WTC11 (cell line): ENCODE results near the gene SOX6. TPM values are rescaled to one million over a fixed set of nuclear protein-coding genes. Genes with fewer than 3 reads are reported as not detected.
"Not testable (repeated sequence)": the region's sequence is repeated elsewhere in the genome, so short reads cannot be mapped to it uniquely, and the experiment has no call there.

Source experiments
- ATAC-seq: fragments of 200-7000 bp; cut with Tn5 transposase; 2 replicates; pipeline ENCODE4 v1.10.0; 2021; ENCODE audit warnings: mild to moderate bottlenecking, moderate library complexity
- CTCF ChIA-PET: fragments of 300-600 bp; sonication (Branson Sonifier 250); formaldehyde crosslinking; loops from one replicate; lab custom pipeline; 2021; ENCODE audit warnings: antibody characterized with exemption; lab: Charles Lee
- POLR2A ChIA-PET: fragments of 350-600 bp; sonication (Branson Sonifier 250); formaldehyde crosslinking; loops from one replicate; lab custom pipeline; 2021; ENCODE audit warnings: antibody characterized with exemption; lab: Charles Lee
- DNase-seq: peaks from one replicate; pipeline ENCODE4 v3.0.0; 2021; ENCODE audit warnings: low spot score
- H3K27ac Mint-ChIP-seq: 2 replicates; pipeline ENCODE4 v1.8.0; 2021; ENCODE audit warnings: mixed read lengths
- H3K27me3 Mint-ChIP-seq: 2 replicates; pipeline ENCODE4 v1.8.0; 2021; ENCODE audit warnings: low read depth, mild to moderate bottlenecking, moderate library complexity, mixed read lengths
- H3K36me3 Mint-ChIP-seq: 2 replicates; pipeline ENCODE4 v1.8.0; 2021; ENCODE audit warnings: mixed read lengths
- H3K4me1 Mint-ChIP-seq: 2 replicates; pipeline ENCODE4 v1.8.0; 2022; ENCODE audit warnings: mixed read lengths
- H3K4me3 Mint-ChIP-seq: 2 replicates; pipeline ENCODE4 v1.8.0; 2021; ENCODE audit warnings: mild to moderate bottlenecking, moderate library complexity, mixed read lengths
- H3K9me3 Mint-ChIP-seq: 2 replicates; pipeline ENCODE4 v1.8.0; 2021; ENCODE audit warnings: mixed read lengths
- AFF4 ChIP-seq: sonication (generic); formaldehyde crosslinking; IDR thresholded peaks from 2 replicates; pipeline ENCODE4 v1.8.1; 2023; ENCODE audit warnings: mild to moderate bottlenecking, missing genetic modification reagents, borderline replicate concordance
- CTCF ChIP-seq: fragments of 200-600 bp; IDR thresholded peaks from 2 replicates; pipeline ENCODE4 v1.8.0; 2022; ENCODE audit warnings: antibody characterized with exemption
- ELF4 ChIP-seq: sonication (generic); formaldehyde crosslinking; IDR thresholded peaks from 2 replicates; pipeline ENCODE4 v1.8.1; 2022; ENCODE audit warnings: low read depth, mild to moderate bottlenecking, moderate library complexity, missing genetic modification reagents
- EMX1 ChIP-seq: fragments of 250-450 bp; sonication (Bioruptor Pico); IDR thresholded peaks from 2 replicates; pipeline ENCODE4 v1.8.0; 2021; ENCODE audit warnings: mild to moderate bottlenecking
- ERG ChIP-seq: fragments of 250-450 bp; sonication (Bioruptor Pico); IDR thresholded peaks from 2 replicates; pipeline ENCODE4 v1.8.0; 2021; ENCODE audit warnings: mild to moderate bottlenecking
- ESRRA ChIP-seq: sonication (generic); formaldehyde crosslinking; IDR thresholded peaks from 2 replicates; pipeline ENCODE4 v1.8.1; 2022; ENCODE audit warnings: mild to moderate bottlenecking, missing genetic modification reagents, borderline replicate concordance
- FOXK1 ChIP-seq: sonication (generic); formaldehyde crosslinking; IDR thresholded peaks from 2 replicates; pipeline ENCODE4 v1.8.0; 2022; ENCODE audit warnings: mild to moderate bottlenecking, moderate library complexity, missing genetic modification reagents
- FOXP4 ChIP-seq: sonication (generic); formaldehyde crosslinking; IDR thresholded peaks from 2 replicates; pipeline ENCODE4 v1.8.0; 2022; ENCODE audit warnings: mild to moderate bottlenecking, missing genetic modification reagents
- HMGXB4 ChIP-seq: sonication (generic); formaldehyde crosslinking; IDR thresholded peaks from 2 replicates; pipeline ENCODE4 v1.8.1; 2023; ENCODE audit warnings: mild to moderate bottlenecking, moderate library complexity, missing genetic modification reagents
- JUN ChIP-seq: sonication (generic); formaldehyde crosslinking; IDR thresholded peaks from 2 replicates; pipeline ENCODE4 v1.8.0; 2023; ENCODE audit warnings: mild to moderate bottlenecking, missing genetic modification reagents
- PREB ChIP-seq: sonication (generic); formaldehyde crosslinking; IDR thresholded peaks from 2 replicates; pipeline ENCODE4 v1.8.1; 2022; ENCODE audit warnings: mild to moderate bottlenecking, missing genetic modification reagents, moderate library complexity, borderline replicate concordance
- SMAD4 ChIP-seq: sonication (generic); formaldehyde crosslinking; IDR thresholded peaks from 2 replicates; pipeline ENCODE4 v1.8.0; 2022; ENCODE audit warnings: mild to moderate bottlenecking, missing genetic modification reagents
- TEAD1 ChIP-seq: sonication (generic); formaldehyde crosslinking; IDR thresholded peaks from 2 replicates; pipeline ENCODE4 v1.8.0; 2022; ENCODE audit warnings: mild to moderate bottlenecking, missing genetic modification reagents
- TP53 ChIP-seq: sonication (generic); formaldehyde crosslinking; IDR thresholded peaks from 2 replicates; pipeline ENCODE4 v1.8.1; 2023; ENCODE audit warnings: mild to moderate bottlenecking, missing genetic modification reagents
- ZNF396 ChIP-seq: fragments of 250-450 bp; sonication (Bioruptor Pico); IDR thresholded peaks from 2 replicates; pipeline ENCODE4 v1.8.0; 2021; ENCODE audit warnings: mild to moderate bottlenecking, moderate library complexity, borderline replicate concordance
- ZNF425 ChIP-seq: fragments of 250-450 bp; sonication (Bioruptor Pico); conservative IDR thresholded peaks from 2 replicates; pipeline ENCODE4 v1.9.0; 2021; ENCODE audit warnings: mild to moderate bottlenecking
- ZNF512 ChIP-seq: sonication (generic); formaldehyde crosslinking; IDR thresholded peaks from 2 replicates; pipeline ENCODE4 v1.8.1; 2022; ENCODE audit warnings: missing genetic modification reagents, borderline replicate concordance
- total RNA-seq: library from RNA; stranded (reverse); gene quantifications from 3 replicates; pipeline ENCODE4 v1.2.3, GENCODE V29; 2021

The SOX6 gene
- total RNA-seq, 1 experiment from 2014 or later: 0.13 TPM

- TF ChIP-seq FOXP4 (CRISPR knock-in tag): no peak
- no peak for TF ChIP-seq ZNF396
- TF ChIP-seq ELF4 (CRISPR knock-in tag): no peak
- no peak for TF ChIP-seq HMGXB4 (CRISPR knock-in tag)
Measured at GRCh38 chr11:16377746-16378145, 21.4 kb upstream of the SOX6 start (continued).

- CTCF ChIA-PET: not testable (repeated sequence)
Measured at GRCh38 chr11:16375664-16376063, 19.3 kb upstream of the SOX6 start.

GRCh38 chr11:16373768-16374167 lies 17.4 kb upstream of the SOX6 start:
- no peaks in the 10 kb centered on the region for H3K9me3 Mint-ChIP-seq
- H3K36me3 Mint-ChIP-seq: no peaks in the 10 kb centered on the region
- H3K27ac Mint-ChIP-seq: no peak overlapping the region
- ChIA-PET CTCF (interaction anchor here (0.8 kb wide), 1 partner anchor 179 kb away, joined by 3 read pairs; no protein-coding TSS in a partner anchor), POLR2A (no interaction called here)
- H3K4me3 Mint-ChIP-seq: no peak overlapping the region
- DNase-seq (no peak), ATAC-seq (no peak)
- H3K4me1 Mint-ChIP-seq: no peaks in the 10 kb centered on the region
- H3K27me3 Mint-ChIP-seq: peaks cover 28% of the 10 kb centered on the region
- TF ChIP-seq JUN: no peak
- TF ChIP-seq TEAD1: no peak
- no peak for TF ChIP-seq AFF4 (CRISPR knock-in tag)
- no peak for TF ChIP-seq SMAD4 (CRISPR knock-in tag)
- no peak for TF ChIP-seq PREB
- TF ChIP-seq ELF4 (CRISPR knock-in tag): no peak
- no peak for TF ChIP-seq ESRRA (CRISPR knock-in tag)
- no peak for TF ChIP-seq TP53
- TF ChIP-seq FOXK1: no peak
- TF ChIP-seq ZNF512: no peak
- no peak for TF ChIP-seq ERG (CRISPR knock-in tag)
- TF ChIP-seq CTCF: no peak
- TF ChIP-seq ZNF425 (CRISPR knock-in tag): no peak
- TF ChIP-seq EMX1: no peak

More at GRCh38 chr11:16375664-16376063, 19.3 kb upstream of the SOX6 start:
- POLR2A ChIA-PET, H3K4me3 Mint-ChIP-seq, H3K9me3 Mint-ChIP-seq, H3K4me1 Mint-ChIP-seq, DNase-seq, H3K27ac Mint-ChIP-seq, H3K36me3 Mint-ChIP-seq, ATAC-seq: not testable (repeated sequence)
- peaks cover 21% of the 10 kb centered on the region for H3K27me3 Mint-ChIP-seq
